Tracheal epithelial cell (primary cell): Measurements from ENCODE around the gene NAP1L2. TPM values are rescaled to one million over a fixed set of nuclear protein-coding genes. Genes with fewer than 3 reads are reported as not detected.

ENCODE experiments used
- total RNA-seq: library from RNA; depleted of rRNA; stranded (reverse); fragments of >200 nt; gene quantifications from 2 replicates; pipeline ENCODE4 v1.2.1, GENCODE V29; 2014

NAP1L2 gene, protein sequence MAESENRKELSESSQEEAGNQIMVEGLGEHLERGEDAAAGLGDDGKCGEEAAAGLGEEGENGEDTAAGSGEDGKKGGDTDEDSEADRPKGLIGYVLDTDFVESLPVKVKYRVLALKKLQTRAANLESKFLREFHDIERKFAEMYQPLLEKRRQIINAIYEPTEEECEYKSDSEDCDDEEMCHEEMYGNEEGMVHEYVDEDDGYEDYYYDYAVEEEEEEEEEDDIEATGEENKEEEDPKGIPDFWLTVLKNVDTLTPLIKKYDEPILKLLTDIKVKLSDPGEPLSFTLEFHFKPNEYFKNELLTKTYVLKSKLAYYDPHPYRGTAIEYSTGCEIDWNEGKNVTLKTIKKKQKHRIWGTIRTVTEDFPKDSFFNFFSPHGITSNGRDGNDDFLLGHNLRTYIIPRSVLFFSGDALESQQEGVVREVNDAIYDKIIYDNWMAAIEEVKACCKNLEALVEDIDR
- total RNA-seq, result 0.24 and 0.43 TPM in 2 replicates

DNA sequence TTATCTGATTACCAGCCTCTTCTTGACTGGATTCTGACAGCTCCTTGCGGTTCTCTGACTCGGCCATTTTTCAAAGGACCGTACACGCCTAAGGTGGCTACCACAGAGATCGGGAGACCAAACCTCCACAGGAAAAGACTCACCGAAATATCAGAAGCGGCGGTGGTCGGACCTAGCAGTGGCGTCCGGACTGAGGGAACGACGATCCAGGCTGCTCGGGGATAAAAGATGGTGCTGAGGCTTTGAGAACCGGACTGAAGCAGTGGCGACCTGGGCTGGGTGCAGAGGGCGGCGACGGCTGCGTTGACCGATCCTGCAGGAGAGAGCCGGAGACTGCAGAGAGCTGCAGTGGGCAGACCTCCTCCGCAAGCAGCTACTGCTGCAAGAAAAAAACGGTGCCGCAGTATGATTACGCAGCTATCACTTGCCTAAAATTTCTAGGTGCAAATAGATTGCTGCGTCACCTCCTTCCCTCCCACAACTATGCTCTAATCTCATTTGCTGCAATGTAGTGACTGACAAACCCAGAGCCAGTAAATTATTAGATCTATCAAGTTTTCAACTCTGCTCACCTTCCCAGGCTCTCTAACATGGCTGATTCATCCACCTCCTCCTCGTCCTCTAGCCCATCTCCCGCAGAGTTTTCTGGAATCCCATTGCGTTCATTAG is at the start of gene NAP1L2:
Gene NAP1L2 (minus strand): TSS at position 426 of the 669 bp plus-strand sequence. CDS start 359 bp downstream, at position 67.

Other genes with a start within 250 kb of the NAP1L2 start
- gene PABPC1L2B, start 211.9 kb downstream of the NAP1L2 start, total RNA-seq, result not detected in 2 replicates
- not detected in 2 replicates for gene PABPC1L2A, start 135.3 kb downstream of the NAP1L2 start, total RNA-seq
- not detected in 2 replicates for gene CDX4, start 232.2 kb upstream of the NAP1L2 start, total RNA-seq